22Rv1 (cell line): ENCODE measurements around the gene KRT33A.

Experiments used
- CTCF ChIP-seq: fragments of 450-650 bp; IDR thresholded peaks from 2 replicates; pipeline ENCODE4 v1.5.1; 2017; ENCODE audit warnings: mild to moderate bottlenecking
- ZFX ChIP-seq: fragments of 450-650 bp; IDR thresholded peaks from 2 replicates; pipeline ENCODE4 v1.6.1; 2017; ENCODE audit warnings: antibody characterized with exemption, borderline replicate concordance

- TF ChIP-seq CTCF (peak; percentile 81), ZFX (no peak)
Measured at GRCh38 chr17:41322094-41322902, 28.3 kb downstream of the KRT33A start.
